Measurements from ENCODE around the gene SH2D3C.

The SH2D3C gene

GRCh38 chr9:127812011-127812410, 33.5 kb upstream of the SH2D3C start:
- H3K9me3 ChIP-seq (ENCODE audit: insufficient read depth, low read length), result no peaks in the 10 kb centered on the region
- no peak overlapping the region for H3K4me3 ChIP-seq (ENCODE audit: insufficient read depth, low read length, poor library complexity, severe bottlenecking)
- H3K9me2 ChIP-seq (replicated peaks; ENCODE audit: insufficient read depth, low read length), result no peaks in the 10 kb centered on the region
- H3K4me2 ChIP-seq (ENCODE audit: low read depth, low read length, poor library complexity, severe bottlenecking), result no peak overlapping the region
- H2AFZ ChIP-seq (ENCODE audit: low read depth, low read length, severe bottlenecking), result no peak overlapping the region
- H3K27me3 ChIP-seq (ENCODE audit: low read length), result no peaks in the 10 kb centered on the region
- H3F3A ChIP-seq (ENCODE audit: insufficient read depth), result no peaks in the 10 kb centered on the region
- no peaks in the 10 kb centered on the region for H4K20me1 ChIP-seq (ENCODE audit: low read depth, low read length)
- H3K27ac ChIP-seq (ENCODE audit: low read depth, low read length), result no peak overlapping the region
- H3K36me3 ChIP-seq (ENCODE audit: low read length), result no peaks in the 10 kb centered on the region
- TF ChIP-seq CTCF (IDR thresholded peaks at IDR 0.05; ENCODE audit: insufficient read depth, low read length, poor library complexity, severe bottlenecking), result no peak
- TF ChIP-seq EZH2phosphoT487 (conservative IDR thresholded peaks at IDR 0.05; ENCODE audit: low read length), result no peak
- no peak overlapping the region for H3K9ac ChIP-seq (ENCODE audit: low read length)
- no peaks in the 10 kb centered on the region for H3K79me2 ChIP-seq (ENCODE audit: insufficient read depth, low read length)

GRCh38 chr9:127810378-127811187, 32.1 kb upstream of the SH2D3C start:
- H3K9me2 ChIP-seq (replicated peaks; ENCODE audit: insufficient read depth, low read length), result no peaks in the 10 kb centered on the region
- H3K4me3 ChIP-seq (ENCODE audit: insufficient read depth, low read length, poor library complexity, severe bottlenecking), result no peak overlapping the region
- H3K4me2 ChIP-seq (ENCODE audit: low read depth, low read length, poor library complexity, severe bottlenecking), result no peak overlapping the region
- H4K20me1 ChIP-seq (ENCODE audit: low read depth, low read length), result no peaks in the 10 kb centered on the region
- no peaks in the 10 kb centered on the region for H3F3A ChIP-seq (ENCODE audit: insufficient read depth)
- no peaks in the 10 kb centered on the region for H3K79me2 ChIP-seq (ENCODE audit: insufficient read depth, low read length)
- no peak overlapping the region for H3K9ac ChIP-seq (ENCODE audit: low read length)
- H3K27ac ChIP-seq (ENCODE audit: low read depth, low read length), result no peak overlapping the region
- no peaks in the 10 kb centered on the region for H3K36me3 ChIP-seq (ENCODE audit: low read length)
- no peaks in the 10 kb centered on the region for H3K27me3 ChIP-seq (ENCODE audit: low read length)
- no peak for TF ChIP-seq EZH2phosphoT487 (conservative IDR thresholded peaks at IDR 0.05; ENCODE audit: low read length)
- H3K9me3 ChIP-seq (ENCODE audit: insufficient read depth, low read length), result no peaks in the 10 kb centered on the region
- H2AFZ ChIP-seq (ENCODE audit: low read depth, low read length, severe bottlenecking), result no peak overlapping the region

GRCh38 chr9:127809540-127810377, 31.3 kb upstream of the SH2D3C start:
- no peaks in the 10 kb centered on the region for H4K20me1 ChIP-seq (ENCODE audit: low read depth, low read length)
- H3F3A ChIP-seq (ENCODE audit: insufficient read depth), result no peaks in the 10 kb centered on the region
- no peak overlapping the region for H3K9ac ChIP-seq (ENCODE audit: low read length)
- no peak overlapping the region for H3K4me2 ChIP-seq (ENCODE audit: low read depth, low read length, poor library complexity, severe bottlenecking)
- H3K36me3 ChIP-seq (ENCODE audit: low read length), result no peaks in the 10 kb centered on the region
- H3K79me2 ChIP-seq (ENCODE audit: insufficient read depth, low read length), result peaks cover 5% of the 10 kb centered on the region; the same call in 1 of the 2 replicates
- H3K9me2 ChIP-seq (replicated peaks; ENCODE audit: insufficient read depth, low read length), result no peaks in the 10 kb centered on the region
- H3K27ac ChIP-seq (ENCODE audit: low read depth, low read length), result no peak overlapping the region
- H3K9me3 ChIP-seq (ENCODE audit: insufficient read depth, low read length), result no peaks in the 10 kb centered on the region
- no peak overlapping the region for H3K4me3 ChIP-seq (ENCODE audit: insufficient read depth, low read length, poor library complexity, severe bottlenecking)
- TF ChIP-seq EZH2phosphoT487 (conservative IDR thresholded peaks at IDR 0.05; ENCODE audit: low read length) (no peak), CTCF (IDR thresholded peaks at IDR 0.05; ENCODE audit: insufficient read depth, low read length, poor library complexity, severe bottlenecking) (no peak)
- no peak overlapping the region for H2AFZ ChIP-seq (ENCODE audit: low read depth, low read length, severe bottlenecking)
- H3K27me3 ChIP-seq (ENCODE audit: low read length), result no peaks in the 10 kb centered on the region

All from SU-DHL-6 (cell line).